Lower lobe of right lung (tissue), 2 donors: ENCODE results near the gene ADGRG6. TPM values are rescaled to one million over a fixed set of nuclear protein-coding genes. Genes with fewer than 3 reads are reported as not detected.

Experiments used
- ATAC-seq, 2 donors: fragments of 200-7000 bp; cut with Tn5 transposase; one replicate each; pipeline ENCODE4 v1.9.1; 2020 to 2022; ENCODE audit warnings: mild to moderate bottlenecking in 2 of 2, moderate library complexity in 2 of 2
- DNase-seq: peaks from one replicate; pipeline ENCODE4 v3.0.0-alpha.2; 2020
- H3K27ac ChIP-seq: fragments of 200-600 bp; one replicate; pipeline ENCODE4 v1.8.0; 2022
- H3K27me3 ChIP-seq: fragments of 200-600 bp; one replicate; pipeline ENCODE4 v1.8.0; 2022; ENCODE audit warnings: low read depth
- H3K36me3 ChIP-seq: fragments of 200-600 bp; one replicate; pipeline ENCODE4 v1.8.0; 2022; ENCODE audit warnings: mild to moderate bottlenecking
- H3K4me1 ChIP-seq: fragments of 200-600 bp; one replicate; pipeline ENCODE4 v1.8.0; 2022
- H3K4me3 ChIP-seq: fragments of 200-600 bp; one replicate; pipeline ENCODE4 v1.8.0; 2022; ENCODE audit warnings: mild to moderate bottlenecking
- H3K9me3 ChIP-seq: fragments of 200-600 bp; one replicate; pipeline ENCODE4 v1.8.0; 2022
- intact Hi-C: fragments of 100-400 bp; cut with DNase I; formaldehyde crosslinking; loops from one replicate; pipeline ENCODE4 v1.11.0; 2022
- total RNA-seq: library from RNA; stranded (reverse); fragmentation: NEBNext Ultra II Directional; extraction: Animal tissue kit (Norgen Biotek cat#: 25700); gene quantifications from one replicate; pipeline ENCODE4 v1.2.1, GENCODE V29; 2021
- TF ChIP-seq, protein P1 (sequence below): fragments of 200-600 bp; IDR thresholded peaks from one replicate; pipeline ENCODE4 v1.8.0; 2022; ENCODE audit warnings: antibody characterized with exemption, mild to moderate bottlenecking
- donor health status: DM: no; HTN: yes; CAD: no; lungs with severe emphysema.

Gene ADGRG6
- total RNA-seq, 1 donor from 2014 or later, result 35.7 TPM

- TF ChIP-seq, protein P1, sequence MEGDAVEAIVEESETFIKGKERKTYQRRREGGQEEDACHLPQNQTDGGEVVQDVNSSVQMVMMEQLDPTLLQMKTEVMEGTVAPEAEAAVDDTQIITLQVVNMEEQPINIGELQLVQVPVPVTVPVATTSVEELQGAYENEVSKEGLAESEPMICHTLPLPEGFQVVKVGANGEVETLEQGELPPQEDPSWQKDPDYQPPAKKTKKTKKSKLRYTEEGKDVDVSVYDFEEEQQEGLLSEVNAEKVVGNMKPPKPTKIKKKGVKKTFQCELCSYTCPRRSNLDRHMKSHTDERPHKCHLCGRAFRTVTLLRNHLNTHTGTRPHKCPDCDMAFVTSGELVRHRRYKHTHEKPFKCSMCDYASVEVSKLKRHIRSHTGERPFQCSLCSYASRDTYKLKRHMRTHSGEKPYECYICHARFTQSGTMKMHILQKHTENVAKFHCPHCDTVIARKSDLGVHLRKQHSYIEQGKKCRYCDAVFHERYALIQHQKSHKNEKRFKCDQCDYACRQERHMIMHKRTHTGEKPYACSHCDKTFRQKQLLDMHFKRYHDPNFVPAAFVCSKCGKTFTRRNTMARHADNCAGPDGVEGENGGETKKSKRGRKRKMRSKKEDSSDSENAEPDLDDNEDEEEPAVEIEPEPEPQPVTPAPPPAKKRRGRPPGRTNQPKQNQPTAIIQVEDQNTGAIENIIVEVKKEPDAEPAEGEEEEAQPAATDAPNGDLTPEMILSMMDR, result no peak
- DNase-seq, result no peak
- H3K27me3 ChIP-seq, result no peaks in the 10 kb centered on the region
These were observed 17.4 kb upstream of the ADGRG6 start for GRCh38 chr6:142284419-142284818.

DNA sequence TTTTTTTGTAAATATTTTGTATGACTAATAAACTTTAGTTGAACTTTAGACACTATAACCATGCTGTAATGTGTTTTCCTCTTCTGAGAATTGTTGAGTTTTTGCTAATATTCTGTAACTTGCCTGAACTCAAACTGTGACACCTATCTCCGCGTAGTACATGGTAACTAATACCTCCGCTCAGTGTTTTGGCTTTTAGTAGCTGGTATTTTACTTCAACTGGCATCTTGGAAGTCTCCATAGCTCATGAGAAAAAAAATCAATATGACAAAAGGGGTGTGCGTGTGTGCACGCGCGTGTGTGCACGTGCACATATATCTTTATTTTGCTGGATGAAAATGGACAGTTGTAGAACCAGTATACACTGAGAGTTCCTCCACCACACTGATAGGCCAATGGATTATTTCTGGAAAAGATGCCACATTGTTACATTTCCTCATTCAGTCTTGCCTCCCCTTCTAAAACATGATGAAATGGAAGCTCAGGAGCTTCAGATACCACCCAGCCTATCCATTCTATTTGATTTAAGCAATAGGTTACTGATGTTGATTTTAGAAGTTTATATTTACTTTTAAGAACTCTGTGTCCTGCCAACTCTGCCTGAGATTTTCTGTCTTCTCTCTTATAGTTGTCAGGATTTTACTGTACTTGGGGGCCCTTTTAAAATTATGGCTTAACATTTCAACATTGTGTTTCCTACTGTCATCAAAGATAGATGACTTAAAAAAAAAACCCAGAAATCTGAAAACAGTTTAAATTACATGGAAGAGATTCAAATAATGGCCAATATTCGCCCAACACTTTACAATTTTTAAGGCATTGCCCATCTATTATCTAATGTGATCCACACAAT, 16.3 kb upstream of the ADGRG6 start:
- DNase-seq (no peak), ATAC-seq (no peak)
- Histone ChIP-seq H3K27ac (no peak overlapping the region), H3K27me3 (no peaks in the 10 kb centered on the region), H3K36me3 (no peaks in the 10 kb centered on the region), H3K4me3 (no peak overlapping the region), H3K9me3 (no peaks in the 10 kb centered on the region), H3K4me1 (no peaks in the 10 kb centered on the region)
- TF ChIP-seq, protein P1, result no peak
- intact Hi-C loops, result no loop called here

More at GRCh38 chr6:142284419-142284818, 17.4 kb upstream of the ADGRG6 start:
- intact Hi-C loops, result no loop called here
- Histone ChIP-seq H3K36me3 (no peaks in the 10 kb centered on the region), H3K4me3 (no peak overlapping the region), H3K27ac (no peak overlapping the region), H3K4me1 (no peaks in the 10 kb centered on the region), H3K9me3 (no peaks in the 10 kb centered on the region)
- no peak for ATAC-seq

DNA sequence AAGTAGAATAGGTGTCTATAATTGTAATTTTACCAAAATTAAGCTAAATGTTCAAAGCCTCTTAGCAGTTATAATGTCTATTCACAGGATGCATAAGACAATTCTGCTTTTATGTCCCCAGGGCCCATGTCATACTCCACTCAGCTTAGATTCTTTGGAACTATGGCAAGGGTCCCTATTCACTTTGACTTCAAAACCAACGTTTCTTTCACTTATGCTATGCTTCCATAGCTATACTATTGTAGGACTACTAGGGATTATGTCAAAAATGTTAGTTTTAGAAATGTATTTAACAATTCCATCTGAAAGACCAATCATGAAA, 15.8 kb upstream of the ADGRG6 start:
- no peak for ATAC-seq

DNA sequence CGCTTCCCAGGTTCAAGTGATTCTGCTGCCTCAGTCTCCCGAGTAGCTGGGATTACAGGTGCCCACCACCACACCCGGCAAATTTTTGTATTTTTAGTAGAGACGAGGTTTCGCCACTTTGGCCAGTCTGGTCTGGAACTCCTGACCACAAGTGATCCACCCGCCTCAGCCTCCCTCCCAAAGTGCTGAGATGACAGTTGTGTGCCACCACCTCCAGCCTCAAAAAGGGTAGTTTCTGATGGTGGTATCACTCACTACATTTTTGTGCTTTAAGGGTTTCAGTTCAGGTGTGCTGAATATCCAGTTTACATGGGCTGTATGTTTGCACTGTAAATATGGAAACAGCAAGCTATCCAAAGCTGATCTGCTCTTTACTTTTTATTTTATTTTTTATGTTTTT, 12.1 kb upstream of the ADGRG6 start:
- TF ChIP-seq, protein P1, result no peak
- intact Hi-C loops, result no loop called here

More for the DNA sequence above, 15.8 kb upstream of the ADGRG6 start:
- Histone ChIP-seq H3K27ac (no peak overlapping the region), H3K9me3 (no peaks in the 10 kb centered on the region), H3K4me3 (no peak overlapping the region), H3K36me3 (no peaks in the 10 kb centered on the region), H3K4me1 (no peaks in the 10 kb centered on the region), H3K27me3 (no peaks in the 10 kb centered on the region)
- no peak for DNase-seq
- TF ChIP-seq, protein P1, result no peak
- intact Hi-C loops, result no loop called here

DNA sequence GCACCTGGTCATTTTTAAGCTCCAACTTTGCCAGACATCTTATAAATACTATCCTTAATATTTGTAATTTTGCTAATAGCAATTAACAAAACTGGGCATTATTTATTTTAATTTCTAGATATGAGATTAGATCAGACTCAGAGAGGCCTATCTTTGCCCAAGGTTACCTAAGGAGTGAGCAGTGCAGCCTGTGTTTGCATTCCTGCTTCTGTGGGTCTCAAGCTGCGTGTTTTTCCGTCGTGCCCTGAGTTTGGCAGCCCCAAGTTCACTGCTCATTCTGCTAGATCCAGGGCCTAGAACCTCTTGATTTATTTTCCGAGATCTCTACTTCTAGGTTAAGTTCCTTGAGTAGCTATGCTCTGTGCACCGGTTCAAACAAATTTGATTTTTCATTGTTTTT, 11.0 kb upstream of the ADGRG6 start:
- TF ChIP-seq, protein P1, result no peak
- Histone ChIP-seq H3K4me1 (no peaks in the 10 kb centered on the region), H3K36me3 (no peaks in the 10 kb centered on the region), H3K27me3 (no peaks in the 10 kb centered on the region), H3K4me3 (no peak overlapping the region), H3K27ac (no peak overlapping the region), H3K9me3 (no peaks in the 10 kb centered on the region)
- intact Hi-C loops, result no loop called here
- no peak for ATAC-seq
- no peak for DNase-seq

More for the DNA sequence above, 12.1 kb upstream of the ADGRG6 start:
- Histone ChIP-seq H3K27me3 (no peaks in the 10 kb centered on the region), H3K4me3 (no peak overlapping the region), H3K27ac (no peak overlapping the region), H3K36me3 (no peaks in the 10 kb centered on the region), H3K9me3 (no peaks in the 10 kb centered on the region), H3K4me1 (no peaks in the 10 kb centered on the region)
- ATAC-seq (no peak), DNase-seq (no peak)
